Activated naive CD8-positive, alpha-beta T cell treated with anti-CD3 and anti-CD28 coated beads for 36 hours (primary cell): ENCODE results near the gene CRYM. TPM values are rescaled to one million over a fixed set of nuclear protein-coding genes. Genes with fewer than 3 reads are reported as not detected.

ENCODE experiments used
- DNase-seq: peaks from one replicate; pipeline ENCODE4 v3.0.0; 2021
- H3K27ac Mint-ChIP-seq: one replicate; pipeline ENCODE4 v1.8.0; 2022; ENCODE audit warnings: mild to moderate bottlenecking, moderate library complexity, mixed read lengths
- H3K27me3 Mint-ChIP-seq: one replicate; pipeline ENCODE4 v1.8.0; 2022; ENCODE audit warnings: mild to moderate bottlenecking, mixed read lengths
- H3K36me3 Mint-ChIP-seq: one replicate; pipeline ENCODE4 v1.8.0; 2021; ENCODE audit warnings: mild to moderate bottlenecking, mixed read lengths
- H3K4me1 Mint-ChIP-seq: one replicate; pipeline ENCODE4 v1.8.0; 2021; ENCODE audit warnings: mixed read lengths
- H3K4me3 Mint-ChIP-seq: one replicate; pipeline ENCODE4 v1.8.0; 2022; ENCODE audit warnings: mild to moderate bottlenecking, moderate library complexity, mixed read lengths
- H3K9me3 Mint-ChIP-seq: one replicate; pipeline ENCODE4 v1.8.0; 2022; ENCODE audit warnings: mixed read lengths
- total RNA-seq, 2 experiments: library from RNA; stranded (reverse); gene quantifications; one replicate each; pipeline ENCODE4 v1.2.3, GENCODE V29; 2021

CRYM gene
- total RNA-seq, 2 experiments from 2014 or later = not detected

- Mint-ChIP-seq H3K9me3 (no peaks in the 10 kb centered on the region), H3K4me1 (no peaks in the 10 kb centered on the region), H3K36me3 (no peaks in the 10 kb centered on the region), H3K4me3 (no peak within 1 kb of the TSS), H3K27ac (no peak within 1 kb of the TSS), H3K27me3 (peaks cover 24% of the 10 kb centered on the region)
- DNase-seq = no peak
These were observed 66.6 kb downstream of the CRYM start, which contains the start of gene ZP2 for GRCh38 chr16:21211486-21211885. Gene ZP2, minus strand, starts transcription at chr16:21211574. Its CDS starts 27 bp downstream, at chr16:21211547.

Other genes starting within 250 kb of the CRYM start
- gene DNAH3, start 127.4 kb downstream of the CRYM start, total RNA-seq = not detected
- gene LDAF1, start 119.6 kb downstream of the CRYM start, total RNA-seq = 1 to 10 TPM; 5.9 to 7.3 TPM
- gene ZP2, start 66.7 kb downstream of the CRYM start, total RNA-seq = not detected
- gene ANKS4B, start 44.6 kb downstream of the CRYM start, total RNA-seq = not detected